ENCODE measurements around the gene GBA2.

Gene GBA2

DNA sequence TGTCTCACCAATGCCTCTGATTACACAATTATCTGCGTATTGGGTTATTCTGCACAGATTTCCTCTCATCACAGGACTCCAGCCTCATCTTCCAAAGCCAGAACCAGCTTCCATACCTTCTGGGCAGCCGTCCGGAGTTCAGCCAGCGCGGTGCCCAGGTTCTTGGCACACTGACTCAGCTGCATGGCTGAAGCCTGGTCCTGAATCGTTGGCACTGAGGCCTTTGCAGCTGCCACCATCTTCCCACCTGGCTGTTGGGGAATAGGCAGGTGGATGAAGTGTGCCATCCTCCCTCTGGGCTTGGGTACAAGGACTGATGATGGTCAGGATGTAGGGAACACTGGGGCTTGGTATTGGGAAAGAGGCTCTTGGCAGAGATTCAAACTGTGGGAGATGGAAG, 34.9 kb downstream of the GBA2 start:
- no peak for DNase-seq

DNA sequence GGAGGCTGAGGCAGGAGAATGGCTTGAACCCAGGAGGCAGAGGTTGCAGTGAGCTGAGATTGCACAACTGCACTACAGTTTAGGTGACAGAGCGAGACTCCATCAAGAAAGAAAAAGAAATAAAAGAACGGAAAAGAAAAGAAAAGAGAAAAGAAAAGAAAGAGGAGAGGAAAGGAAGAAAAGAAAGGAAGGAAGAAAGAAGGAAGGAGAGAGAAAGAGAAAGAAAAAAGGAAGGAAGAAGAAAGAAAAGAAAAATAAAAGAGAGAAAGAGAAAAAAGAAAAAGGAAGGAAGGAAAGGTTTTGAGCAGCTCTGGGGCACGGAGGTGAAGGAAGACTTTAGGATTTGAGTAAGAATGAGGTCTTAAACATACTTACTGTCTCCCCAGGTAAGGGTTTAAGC, 35.5 kb downstream of the GBA2 start:
- no peak for DNase-seq

DNA sequence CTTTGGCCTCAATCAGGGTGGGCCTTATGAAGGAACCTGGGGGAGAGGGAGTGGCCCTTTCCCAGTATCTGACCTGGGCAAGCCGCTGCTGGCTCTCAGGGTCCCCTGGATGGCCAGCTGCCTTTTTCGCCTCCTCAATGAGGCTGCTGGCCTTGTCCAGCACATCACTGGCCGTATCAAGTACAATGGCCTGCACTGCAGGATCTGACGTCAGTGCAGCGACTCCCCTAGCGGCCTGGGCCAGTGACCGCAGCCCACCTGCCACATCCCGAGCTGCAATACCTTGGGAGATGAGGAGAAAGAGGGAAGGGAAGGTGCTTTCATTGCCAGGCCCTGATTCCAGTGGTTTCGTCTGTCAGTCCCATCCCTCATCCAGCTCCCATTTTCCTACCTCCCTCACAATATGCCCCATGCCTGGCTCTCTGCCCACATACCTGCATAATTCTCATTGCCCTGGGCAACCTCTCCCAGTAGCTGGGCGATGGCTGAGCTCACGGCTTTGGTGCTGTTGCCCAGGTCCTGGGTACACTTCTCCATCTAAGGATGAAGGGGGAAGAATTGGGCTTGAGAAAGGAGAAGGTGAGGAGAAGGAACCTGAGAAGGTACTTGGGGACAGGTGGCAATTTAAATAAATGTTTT, 36.1 kb downstream of the GBA2 start:
- no peak for DNase-seq

DNA sequence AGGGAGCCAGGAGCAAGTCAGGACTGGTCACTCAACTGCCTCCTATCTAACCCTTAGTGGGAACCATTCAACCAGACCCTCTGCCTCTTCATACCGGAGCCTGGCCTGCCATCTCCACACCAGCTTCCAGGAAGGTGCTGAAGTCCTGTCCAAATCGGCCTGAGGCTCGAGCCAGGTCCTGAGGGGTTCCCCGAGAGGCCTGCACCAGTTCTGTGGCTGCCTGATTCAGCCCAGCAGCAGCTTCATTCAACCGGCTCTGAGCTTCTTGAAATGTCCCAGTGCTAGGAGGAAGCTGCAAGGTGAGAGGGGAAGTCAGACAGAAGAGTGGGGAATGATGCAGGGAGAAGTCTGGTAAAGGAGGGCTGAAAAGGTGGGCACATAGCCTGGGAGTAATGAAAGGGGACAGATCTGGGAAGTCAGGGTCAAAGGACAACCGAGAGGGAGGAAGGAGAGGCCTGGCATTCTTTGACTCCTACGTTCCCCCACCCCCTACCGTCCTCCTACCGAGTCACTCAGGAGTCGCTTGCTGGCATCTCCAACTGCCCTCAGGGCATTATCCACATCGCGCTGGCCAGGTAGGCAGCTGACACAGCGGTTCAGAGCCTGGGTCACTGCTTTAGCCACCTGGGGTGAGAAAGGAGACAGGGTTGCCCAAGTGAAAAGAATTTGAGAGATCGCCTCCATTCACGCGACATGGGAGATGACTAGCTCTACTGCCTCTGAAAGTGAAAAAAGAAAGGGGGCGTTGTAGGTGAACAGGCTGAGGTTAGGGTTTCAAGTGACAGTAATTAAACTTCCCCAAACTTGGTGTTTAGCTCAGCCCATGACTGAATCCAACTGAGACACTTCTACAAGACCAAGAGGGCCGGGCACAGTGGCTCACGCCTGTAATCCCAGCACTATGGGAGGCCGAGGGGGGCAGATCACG, 37.3 kb downstream of the GBA2 start:
- no peak for DNase-seq

DNA sequence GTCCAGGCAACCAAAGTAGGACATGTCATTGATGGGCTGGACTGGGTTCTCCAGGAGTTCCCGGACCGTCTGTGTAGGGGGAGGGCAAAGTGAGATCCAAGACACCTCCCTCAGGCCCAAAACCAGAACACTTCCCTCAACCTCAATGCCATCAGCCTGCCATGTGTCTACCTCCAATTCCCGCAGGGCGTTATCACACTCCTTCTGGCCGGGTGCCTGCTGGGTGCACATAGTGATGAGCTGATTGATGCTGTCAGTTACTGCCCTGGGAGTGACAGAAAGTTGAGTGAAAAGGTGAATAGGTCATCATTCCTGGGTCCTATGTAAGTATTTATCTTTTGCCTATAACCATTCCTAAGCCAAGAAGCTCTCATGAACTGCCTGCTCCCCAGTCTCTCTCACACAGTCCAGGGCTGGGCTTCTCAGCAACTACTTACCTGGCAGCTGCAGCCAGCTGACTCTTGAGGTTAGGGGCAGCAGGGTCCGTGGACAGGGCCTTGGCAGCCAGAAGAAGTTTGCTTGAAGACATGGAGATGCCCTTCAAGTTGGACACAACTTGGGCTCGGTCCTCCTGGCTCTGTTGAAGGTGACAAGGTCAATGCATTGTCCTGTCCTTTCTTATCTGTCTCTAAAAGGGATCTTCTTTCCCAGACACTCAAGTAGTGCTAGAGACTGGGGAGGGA, 38.1 kb downstream of the GBA2 start:
- no peak for DNase-seq

DNA sequence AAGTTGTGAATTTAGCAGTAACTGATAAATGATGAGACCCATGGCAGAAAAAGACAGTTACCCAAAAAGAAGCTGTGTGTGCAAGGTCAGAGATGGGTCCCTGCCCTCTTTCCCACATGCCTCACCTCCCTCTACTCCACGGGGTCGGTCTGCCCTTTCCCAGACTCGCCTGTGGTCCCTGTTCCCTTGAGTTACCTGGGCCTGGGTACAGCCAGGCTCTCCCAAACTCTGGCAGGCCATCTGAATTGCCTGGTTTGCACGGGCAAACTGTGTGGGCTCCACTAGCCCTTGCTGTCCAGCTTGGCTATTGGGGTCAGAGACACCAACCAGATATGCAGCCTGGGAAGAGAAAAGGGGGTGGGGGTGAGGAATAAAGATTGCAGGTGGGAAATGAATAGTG, 40.9 kb downstream of the GBA2 start:
- no peak for DNase-seq

DNA sequence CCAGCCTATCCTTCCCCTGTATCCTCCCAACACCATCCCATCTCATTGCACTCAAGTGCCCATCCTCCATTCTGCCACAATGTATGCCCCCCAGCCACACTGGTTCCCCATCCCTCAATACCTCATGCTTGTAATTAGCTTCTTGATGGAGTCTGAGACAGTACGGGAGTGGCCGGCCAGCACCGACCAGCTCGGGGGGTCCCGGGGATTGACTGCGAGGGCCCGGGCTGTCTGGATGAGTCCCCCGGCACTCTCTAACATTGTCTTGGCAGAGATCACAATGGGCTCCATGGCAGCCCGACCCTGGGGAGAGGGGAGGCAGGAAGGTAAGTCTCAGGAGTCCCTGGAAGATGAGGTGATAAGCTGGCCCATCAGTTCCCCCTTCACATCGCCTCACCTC, 42.1 kb downstream of the GBA2 start:
- DNase-seq = no peak

DNA sequence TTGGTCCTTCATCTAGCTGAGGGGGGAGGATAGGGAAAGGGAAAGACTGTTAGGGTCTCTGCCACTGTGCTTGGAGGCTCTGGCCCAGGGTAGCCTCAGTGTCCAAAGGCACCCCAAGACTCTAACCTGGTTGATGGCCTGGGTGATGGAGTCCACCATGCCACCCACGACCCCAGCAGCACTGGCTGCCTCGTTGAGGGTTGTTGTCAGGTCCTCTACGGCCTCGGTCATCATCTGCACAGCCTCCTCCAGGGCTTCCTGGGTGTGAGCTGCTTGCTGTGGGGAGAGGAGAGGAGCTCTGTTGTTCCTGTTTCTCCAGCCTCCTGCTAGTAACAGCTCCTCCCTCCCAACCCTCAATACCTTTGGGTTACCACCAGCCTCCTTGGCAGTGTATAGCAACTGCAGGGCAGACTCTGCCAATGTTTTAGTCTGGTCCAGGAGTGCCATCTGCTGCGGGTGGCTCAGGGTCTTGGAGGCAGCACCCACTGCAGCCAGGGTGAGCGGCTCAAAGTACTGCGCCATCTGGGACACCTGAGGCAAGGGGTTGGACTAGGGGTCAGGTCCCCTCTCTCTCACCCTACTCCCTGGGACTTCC, 43.1 kb downstream of the GBA2 start:
- DNase-seq = no peak

DNA sequence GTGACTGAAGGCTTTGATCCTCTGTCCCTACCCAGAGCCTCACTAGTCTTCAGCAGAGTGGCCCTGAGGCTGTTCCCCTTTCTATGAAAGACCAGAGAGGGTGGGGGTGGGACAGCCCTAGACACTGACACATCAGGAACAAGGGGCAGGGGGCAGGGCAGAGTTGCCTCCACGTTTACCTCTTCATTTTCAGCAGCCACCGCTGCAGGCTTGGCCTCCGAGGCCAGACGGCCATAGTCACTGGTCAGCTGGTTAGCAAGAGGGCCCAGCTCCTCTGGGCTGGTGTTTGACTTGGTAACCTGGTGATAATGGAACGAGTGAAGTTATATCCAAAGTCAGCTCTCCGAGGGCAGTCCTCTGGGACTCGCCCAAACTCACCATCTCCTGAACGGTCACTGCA, 43.7 kb downstream of the GBA2 start:
- DNase-seq = no peak

DNA sequence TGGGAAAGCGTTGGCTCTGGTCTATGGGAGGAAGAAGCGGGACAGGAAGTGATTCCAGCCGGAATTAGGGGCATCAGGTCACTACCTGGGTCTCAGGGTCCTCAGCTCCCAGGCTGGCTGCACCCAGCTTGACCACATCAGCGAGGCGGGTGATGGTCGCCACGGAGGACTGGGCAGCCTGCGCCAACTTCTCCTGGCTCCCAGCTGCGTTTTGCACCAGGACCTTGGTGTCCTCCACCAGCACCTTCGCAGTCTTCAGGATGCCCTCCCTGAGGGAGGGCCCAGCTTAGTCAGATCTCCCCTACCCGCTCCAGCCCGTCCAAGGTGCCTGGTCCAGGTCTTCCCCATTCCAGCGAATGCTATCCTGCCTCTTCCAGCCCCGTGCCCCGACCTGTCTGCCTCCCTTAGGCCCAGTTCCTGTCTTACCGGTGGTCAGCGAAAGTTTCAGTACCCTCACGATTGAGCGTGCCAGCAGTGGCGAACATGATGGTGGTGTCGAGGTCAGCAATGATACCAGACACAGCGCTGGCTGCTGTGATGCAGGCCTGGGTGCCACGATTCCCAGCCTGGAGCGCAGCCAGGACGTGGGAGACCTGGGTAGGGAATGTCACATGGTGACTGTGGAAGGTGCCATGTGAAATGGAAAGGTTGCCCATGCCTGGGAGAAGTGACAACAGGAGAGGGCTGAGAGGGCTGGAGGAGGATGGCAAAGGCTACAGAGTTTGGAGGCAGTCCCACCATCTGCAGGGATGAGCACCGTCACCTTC, 44.9 kb downstream of the GBA2 start:
- DNase-seq = no peak

DNA sequence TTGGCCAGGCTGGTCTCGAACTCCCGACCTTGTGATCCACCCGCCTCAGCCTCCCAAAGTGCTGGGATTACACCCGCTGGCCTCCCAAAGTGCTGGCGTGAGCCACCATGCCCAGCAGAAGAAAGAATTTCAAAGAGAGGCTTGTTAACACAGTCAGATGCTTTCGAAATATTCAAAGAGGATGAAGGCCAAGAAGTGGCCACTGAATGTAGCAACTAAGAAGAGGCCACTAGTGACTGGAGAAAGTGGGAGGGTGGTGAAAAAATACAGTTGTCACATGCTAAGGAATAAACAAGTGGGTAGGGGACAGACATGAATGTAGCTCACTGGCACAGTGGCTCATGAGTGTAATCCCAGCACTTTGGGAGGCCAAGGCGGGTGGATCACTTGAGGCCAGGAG, 46.3 kb downstream of the GBA2 start:
- no peak for DNase-seq

DNA sequence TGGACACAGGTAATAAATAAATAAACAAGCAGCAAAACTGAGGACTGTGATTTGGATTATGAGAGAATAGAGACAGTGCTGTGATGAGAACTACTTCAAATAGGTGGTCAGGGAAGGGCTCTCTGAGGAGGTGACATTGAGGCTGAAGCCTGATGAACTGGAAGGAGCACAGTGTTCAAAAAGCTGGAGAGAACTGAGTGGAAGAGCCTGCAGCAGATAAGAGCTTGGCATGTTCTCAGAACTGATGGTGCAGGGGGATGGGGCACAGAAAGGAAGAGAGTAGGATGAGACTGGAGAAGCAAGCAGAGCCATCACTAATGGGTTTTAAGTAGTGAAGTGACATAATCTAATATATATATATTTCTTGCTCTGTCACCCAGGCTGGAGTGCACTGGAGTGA, 48.1 kb downstream of the GBA2 start:
- DNase-seq = no peak

DNA sequence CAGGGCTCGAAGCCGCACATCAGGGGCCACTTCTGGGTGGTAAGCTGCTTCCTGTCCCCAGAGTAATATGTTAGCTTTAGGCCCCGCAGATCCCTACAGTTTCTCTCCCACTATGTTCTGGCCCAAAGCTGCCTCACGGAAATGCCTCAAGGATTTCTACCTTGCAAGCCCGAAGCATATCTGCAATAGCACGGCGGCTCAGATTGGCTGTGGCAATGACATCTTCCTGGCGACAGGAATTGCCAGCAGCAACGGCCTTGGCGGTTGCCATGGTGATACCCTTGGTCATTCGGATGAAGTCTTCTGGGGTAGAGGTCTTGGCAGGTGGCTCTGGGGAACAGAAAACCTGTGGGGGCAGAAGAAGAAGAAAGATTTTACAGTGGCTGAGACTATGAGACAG, 49.0 kb downstream of the GBA2 start:
- DNase-seq = no peak

DNA sequence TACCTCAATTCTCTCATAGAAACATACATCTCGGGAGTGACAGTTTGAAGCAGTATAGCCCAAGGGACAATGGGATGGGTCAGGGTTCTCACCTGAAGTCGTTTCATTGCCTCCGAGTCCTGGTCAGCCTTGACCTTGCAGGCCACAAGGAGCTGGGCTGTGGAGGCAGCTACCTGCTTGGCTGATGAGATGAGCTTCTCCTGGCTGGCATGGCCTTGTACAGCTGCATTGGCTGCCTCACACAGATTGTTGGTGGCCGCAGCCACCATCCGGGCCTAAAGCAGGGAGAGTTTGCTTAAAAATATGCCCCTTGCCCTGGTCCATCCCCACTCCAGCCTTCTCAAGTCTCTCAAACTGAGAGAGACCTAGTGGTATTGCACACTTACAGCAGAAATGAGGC, 50.8 kb downstream of the GBA2 start:
- DNase-seq = no peak

DNA sequence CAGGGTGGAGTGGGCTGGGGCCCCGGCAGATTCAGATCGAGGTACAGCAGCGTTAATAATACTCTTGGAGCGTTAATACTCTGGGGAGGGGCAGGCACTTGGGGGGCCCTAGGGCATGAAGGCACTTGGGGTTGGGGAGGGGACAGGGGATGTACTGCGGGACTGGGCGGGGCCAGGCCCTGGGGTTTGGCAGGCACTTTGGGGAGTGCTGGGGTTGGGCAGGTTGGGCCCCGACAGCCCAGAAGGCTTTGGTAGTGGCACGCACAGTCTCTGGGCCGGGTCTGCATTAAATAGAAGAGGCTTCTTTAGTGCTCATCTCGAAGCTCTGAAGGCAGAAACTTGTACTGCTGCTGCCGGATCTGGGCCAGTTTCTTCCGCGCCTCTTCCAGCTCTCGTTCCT, 51.5 kb downstream of the GBA2 start:
- no peak for DNase-seq

DNA sequence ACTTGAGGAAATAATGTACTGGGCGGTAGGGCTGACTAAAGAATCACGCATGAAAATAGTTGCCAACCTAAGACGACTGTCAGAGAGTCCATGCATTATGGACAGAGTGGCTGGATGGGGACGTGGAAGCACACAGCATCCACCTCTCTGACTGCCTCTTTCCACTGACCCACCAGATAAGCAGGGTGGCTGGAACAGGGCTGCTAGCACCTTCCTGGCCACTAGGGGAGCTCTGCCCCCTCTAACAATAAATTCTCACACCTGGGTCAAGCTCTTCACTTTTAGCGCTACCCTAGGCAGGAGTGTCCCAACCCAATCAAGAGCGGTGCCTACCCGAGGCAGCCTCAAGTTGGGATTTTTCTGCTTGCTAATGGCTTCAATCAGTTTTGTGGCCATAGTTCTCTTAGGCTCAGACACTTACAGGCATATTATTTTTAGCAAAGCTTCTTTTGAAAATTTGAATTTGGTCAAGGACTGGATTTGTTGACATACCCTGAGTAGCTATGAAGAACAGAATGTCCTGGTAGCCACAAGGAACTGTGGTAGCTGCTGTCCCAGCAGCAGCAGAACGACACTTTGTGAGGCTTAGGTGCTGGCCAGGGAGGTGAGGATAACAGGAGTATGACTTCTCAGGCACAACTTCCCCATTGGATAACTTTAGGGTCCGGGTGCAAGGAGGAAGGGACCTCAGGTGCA, 52.4 kb downstream of the GBA2 start:
- no peak for DNase-seq

DNA sequence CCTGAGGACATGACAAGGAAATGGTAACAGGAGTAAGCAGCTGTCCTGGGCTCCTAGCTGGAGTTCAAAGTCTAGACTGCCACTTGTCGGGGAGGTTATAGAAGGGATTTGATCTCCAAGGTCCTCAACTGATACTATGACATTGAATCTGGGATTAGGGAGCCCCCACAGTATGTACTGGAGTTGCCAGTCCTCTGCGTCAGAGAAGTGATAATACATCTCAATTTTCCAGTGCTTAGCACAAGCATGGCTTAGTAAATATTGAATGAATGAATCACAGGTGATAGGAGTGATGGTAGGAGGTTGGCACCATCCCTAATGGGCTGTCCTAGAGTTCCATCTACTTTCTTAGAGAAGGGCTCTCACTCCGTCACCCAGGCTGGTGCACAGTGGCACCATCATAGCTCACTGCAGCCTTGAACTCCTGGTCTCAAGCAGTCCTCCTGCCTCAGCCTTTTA, 53.1 kb downstream of the GBA2 start:
- DNase-seq = no peak

DNA sequence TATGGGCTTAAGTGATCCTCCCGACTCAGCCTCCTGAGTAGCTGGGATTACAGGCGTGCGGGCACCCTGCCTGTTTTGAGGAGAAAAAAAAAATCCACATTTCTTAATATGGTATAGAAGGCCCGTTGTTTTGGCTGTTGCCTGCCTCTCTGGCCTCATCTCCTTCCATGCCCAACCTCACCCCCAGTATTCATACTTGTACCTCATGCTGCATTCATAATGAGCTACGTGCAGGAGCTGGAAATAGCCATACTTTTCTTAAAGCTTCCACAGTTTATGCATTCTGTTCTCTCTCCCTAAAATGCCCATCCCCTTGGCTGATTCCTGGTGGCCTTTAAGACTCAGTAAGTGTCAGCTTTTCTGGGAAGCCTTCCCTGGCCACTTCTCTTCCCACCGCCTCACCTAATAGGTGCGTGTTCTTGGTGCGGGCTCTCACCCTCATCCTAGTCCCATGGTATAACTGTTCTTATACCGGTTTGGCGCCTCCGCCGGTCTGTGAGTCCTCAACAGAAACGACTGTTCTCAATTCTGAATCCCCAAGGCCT, 57.2 kb downstream of the GBA2 start:
- no peak for DNase-seq

DNA sequence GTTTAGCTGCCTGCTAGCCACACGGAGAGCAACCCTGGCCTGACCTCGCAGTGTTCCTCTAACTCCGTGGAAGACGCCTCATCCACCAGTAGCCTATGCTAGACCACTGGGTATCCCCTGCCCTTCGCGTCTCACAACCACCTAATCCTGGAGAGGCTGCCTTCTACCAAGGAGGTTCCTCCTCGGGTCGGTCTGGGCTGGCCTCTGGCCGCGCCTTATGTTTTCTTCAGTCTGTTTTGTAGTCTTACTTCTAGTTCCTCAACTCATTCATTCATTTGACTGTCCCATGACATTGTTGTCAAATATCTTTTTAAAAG, 57.7 kb downstream of the GBA2 start:
- DNase-seq = no peak

DNA sequence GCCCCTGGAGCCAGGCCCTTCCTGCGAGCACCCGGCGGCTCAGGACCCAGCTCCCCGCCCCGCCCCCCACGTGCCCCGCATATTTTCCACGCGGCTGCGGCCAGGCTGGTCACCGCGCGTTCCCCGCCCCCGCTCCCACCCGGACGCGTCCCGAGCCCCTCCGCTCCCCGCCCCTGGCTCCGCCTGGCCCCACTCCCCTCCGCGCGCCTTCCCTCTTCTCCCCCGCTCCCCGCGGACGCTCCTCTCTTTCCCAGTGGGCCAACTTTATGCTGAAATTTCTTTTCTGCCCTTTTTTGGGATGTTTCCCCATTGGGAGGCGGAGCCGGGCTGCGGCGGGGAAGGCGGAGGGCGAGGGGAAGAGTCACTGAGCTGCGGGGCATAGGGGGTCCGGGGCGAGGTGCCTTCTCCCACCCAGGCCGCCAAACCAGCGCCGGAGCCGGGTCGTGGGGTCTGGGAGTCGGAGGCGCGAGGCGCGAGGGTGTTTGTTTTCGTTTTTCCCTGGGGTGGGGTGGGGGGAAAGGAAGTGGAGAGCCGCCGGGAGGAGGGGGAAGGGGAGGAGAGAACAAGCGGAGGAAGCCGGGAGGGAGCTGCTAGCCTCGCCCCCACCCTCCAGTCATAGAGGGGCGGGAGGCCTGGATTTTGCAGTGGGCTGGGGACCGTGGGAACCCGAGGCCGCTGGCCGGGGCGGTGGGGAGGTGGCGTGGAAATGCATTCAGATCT, 58.3 kb downstream of the GBA2 start:
- no peak for DNase-seq

DNA sequence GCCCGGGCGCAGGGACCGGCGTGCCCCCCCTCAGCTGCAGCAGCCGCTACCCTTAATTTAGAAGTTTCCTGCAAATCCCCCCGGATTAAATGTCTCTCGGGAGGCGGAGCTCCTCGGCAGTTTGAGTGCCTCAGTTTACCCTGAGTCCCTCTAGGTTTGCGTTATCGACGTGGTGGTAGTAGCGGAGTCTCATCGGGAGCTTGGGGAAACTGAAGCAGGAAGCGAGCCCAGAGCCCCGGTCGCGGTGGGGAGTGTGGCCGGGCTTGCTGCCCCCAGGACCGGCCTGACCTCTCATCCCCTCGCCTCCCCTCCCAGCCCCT, 58.8 kb downstream of the GBA2 start:
- no peak for DNase-seq
